Lung microvascular endothelial cell (primary cell): ENCODE data around the gene GGCX. TPM values are rescaled to one million over a fixed set of nuclear protein-coding genes. Genes with fewer than 3 reads are reported as not detected.
A peak's percentile ranks its signal among the peaks of the same experiment; 100 is the strongest.
"Not testable (repeated sequence)": the region's sequence is repeated elsewhere in the genome, so short reads cannot be mapped to it uniquely, and the experiment has no call there.

Source experiments
- DNase-seq, 2 donors: peaks; one replicate each; pipeline versions ENCODE4 v3.0.0 to v3.0.0-alpha.2; 2010; ENCODE audit warnings: low read depth in 2 of 2
- total RNA-seq: library from RNA; depleted of rRNA; stranded (reverse); fragments of >200 nt; gene quantifications from 2 replicates; pipeline ENCODE4 v1.2.1, GENCODE V29; 2014

GGCX gene
- total RNA-seq, 1 donor from 2014 or later, result 31.9 TPM

- no peak for DNase-seq
Measured at GRCh38 chr2:85575739-85576138, 14.4 kb upstream of the GGCX start.

GRCh38 chr2:85566265-85566664 is 5.0 kb upstream of the GGCX start:
- DNase-seq, result no peak

- no peak for DNase-seq
Measured at GRCh38 chr2:85564144-85564563, 2.9 kb upstream of the GGCX start.

- peak in 1 of 2 donors; percentile 11 for DNase-seq
Measured at GRCh38 chr2:85560812-85561279, 447 bp downstream of the GGCX start.

GRCh38 chr2:85560403-85560726 is 928 bp downstream of the GGCX start:
- not testable (repeated sequence) for DNase-seq

GRCh38 chr2:85558160-85558559 is 3.1 kb downstream of the GGCX start:
- DNase-seq, result no peak

GRCh38 chr2:85557130-85557529 is 4.2 kb downstream of the GGCX start:
- no peak for DNase-seq

- DNase-seq, result no peak
Measured at GRCh38 chr2:85554980-85555612, 6.2 kb downstream of the GGCX start.

- DNase-seq, result no peak
Measured at GRCh38 chr2:85553184-85553583, 8.1 kb downstream of the GGCX start.

GRCh38 chr2:85551698-85552678 is 9.3 kb downstream of the GGCX start:
- peak; percentile 81 to 85 for DNase-seq

GRCh38 chr2:85550486-85550885 is 10.8 kb downstream of the GGCX start:
- DNase-seq, result no peak

- DNase-seq, result peak in 1 of 2 donors; percentile 84
Measured at GRCh38 chr2:85549826-85550225, 11.5 kb downstream of the GGCX start.

GRCh38 chr2:85549095-85549494 is 12.2 kb downstream of the GGCX start:
- DNase-seq, result no peak

GRCh38 chr2:85548608-85548900 is 12.7 kb downstream of the GGCX start:
- DNase-seq, result no peak

- DNase-seq, result no peak
Measured at GRCh38 chr2:85547859-85548607, 13.3 kb downstream of the GGCX start.

GRCh38 chr2:85547089-85547858 is 14.0 kb downstream of the GGCX start:
- DNase-seq, result no peak

- DNase-seq, result no peak
Measured at GRCh38 chr2:85545780-85546240, 15.5 kb downstream of the GGCX start.

- DNase-seq, result not testable (repeated sequence)
Measured at GRCh38 chr2:85544915-85545779, 16.1 kb downstream of the GGCX start.

- not testable (repeated sequence) for DNase-seq
Measured at GRCh38 chr2:85544254-85544691, 17.0 kb downstream of the GGCX start.

GRCh38 chr2:85542777-85543176 is 18.5 kb downstream of the GGCX start:
- DNase-seq, result no peak
